COLO668 (cell line): ENCODE results near the gene ABCG1.

Experiments
- DNase-seq: peaks from one replicate; lab custom pipeline; 2025; ENCODE audit not compliant: unreplicated experiment; lab: John Stamatoyannopoulos, UW

The ABCG1 gene

GRCh38 chr21:42303443-42303842 lies 84.5 kb downstream of the ABCG1 start:
- DNase-seq, result no peak

GRCh38 chr21:42304556-42305454 lies 85.9 kb downstream of the ABCG1 start:
- DNase-seq, result no peak

DNA sequence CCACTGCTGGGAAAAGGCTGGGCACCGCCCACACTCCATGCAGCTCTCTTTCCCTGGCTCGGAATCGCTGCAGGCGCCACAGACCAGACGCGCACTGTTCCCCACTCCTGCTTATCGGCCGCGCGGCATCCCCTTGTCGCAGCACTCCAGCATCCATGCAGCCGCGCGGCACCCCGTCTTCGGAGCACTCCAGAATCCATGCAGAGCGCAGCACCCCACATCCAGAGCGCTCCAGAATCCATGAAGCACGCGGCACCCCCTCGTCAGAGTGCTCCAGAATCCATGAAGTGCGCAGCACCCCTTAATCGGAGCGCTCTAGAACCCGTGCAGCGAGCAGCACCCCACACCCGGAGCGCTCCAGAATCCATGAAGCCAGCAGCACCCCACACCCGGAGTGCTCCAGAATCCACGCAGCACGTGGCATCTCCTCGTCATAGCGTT lies 86.8 kb downstream of the ABCG1 start:
- DNase-seq, result no peak

- no peak for DNase-seq
Observed at GRCh38 chr21:42306366-42307035, 87.6 kb downstream of the ABCG1 start.

- no peak for DNase-seq
Observed at GRCh38 chr21:42307106-42307505, 88.2 kb downstream of the ABCG1 start.

- no peak for DNase-seq
Observed at GRCh38 chr21:42308161-42308913, 89.4 kb downstream of the ABCG1 start.

DNA sequence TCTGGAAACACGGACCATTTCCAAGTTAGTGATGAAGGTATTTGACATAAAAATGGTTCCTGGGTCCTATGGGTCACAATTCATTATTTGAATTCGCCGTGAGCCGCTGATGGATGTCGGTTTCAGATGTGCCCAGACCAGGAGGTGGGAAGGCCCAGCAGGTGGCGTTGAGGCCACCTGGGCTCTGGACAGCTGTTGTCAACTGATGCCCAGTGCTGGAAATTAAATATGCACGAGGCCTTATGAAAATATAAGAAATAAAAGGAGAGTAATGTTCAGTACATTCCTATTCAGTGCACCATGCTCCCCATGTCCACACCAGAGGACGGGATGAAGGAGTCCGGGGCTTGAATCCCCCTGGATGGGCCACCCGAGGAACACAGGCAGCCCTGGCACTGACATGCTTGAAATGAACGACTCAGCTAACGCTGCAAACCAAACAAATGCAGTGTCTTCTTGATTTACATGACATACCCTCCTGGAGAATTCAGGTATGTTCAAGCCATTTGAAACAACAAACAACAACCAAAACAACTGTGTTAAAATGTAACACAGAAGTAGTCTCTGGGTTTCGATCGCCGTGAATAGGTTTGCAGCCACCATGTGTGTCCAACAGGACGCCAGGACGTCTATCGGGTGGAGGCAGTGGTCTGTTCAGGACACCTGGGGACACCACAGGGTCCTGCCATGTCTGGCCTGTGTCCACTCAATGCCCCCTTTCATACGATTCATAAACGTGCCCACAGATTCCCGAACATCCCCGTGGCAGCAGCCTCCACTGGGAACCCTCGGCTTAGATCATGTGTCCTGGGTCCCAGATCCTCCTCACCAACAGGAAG lies 90.2 kb downstream of the ABCG1 start:
- peak; percentile 71 for DNase-seq

DNA sequence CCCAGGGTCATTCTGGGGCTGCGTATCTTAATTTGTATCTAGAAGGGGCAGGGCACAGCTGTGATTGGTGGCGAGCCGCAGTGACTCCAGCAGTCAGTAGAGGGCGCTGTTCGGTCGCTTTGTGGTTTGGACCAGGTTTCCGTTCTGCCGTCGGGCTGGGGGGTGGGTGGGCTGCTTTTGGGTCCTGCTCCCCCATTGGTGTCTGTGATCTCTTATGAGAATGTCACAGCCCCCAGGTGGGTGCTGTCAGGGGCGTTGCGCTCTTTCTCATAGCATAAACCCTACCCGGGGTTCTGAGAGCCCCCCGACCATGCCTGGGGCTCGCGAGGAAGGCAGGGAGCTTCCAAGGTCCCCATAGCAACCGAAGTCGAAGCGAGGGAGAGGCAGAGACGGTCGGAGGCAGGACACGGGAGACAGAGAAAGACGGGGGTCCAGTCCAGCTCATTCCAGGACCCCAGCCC lies 90.8 kb downstream of the ABCG1 start:
- peak; percentile 84 for DNase-seq

DNA sequence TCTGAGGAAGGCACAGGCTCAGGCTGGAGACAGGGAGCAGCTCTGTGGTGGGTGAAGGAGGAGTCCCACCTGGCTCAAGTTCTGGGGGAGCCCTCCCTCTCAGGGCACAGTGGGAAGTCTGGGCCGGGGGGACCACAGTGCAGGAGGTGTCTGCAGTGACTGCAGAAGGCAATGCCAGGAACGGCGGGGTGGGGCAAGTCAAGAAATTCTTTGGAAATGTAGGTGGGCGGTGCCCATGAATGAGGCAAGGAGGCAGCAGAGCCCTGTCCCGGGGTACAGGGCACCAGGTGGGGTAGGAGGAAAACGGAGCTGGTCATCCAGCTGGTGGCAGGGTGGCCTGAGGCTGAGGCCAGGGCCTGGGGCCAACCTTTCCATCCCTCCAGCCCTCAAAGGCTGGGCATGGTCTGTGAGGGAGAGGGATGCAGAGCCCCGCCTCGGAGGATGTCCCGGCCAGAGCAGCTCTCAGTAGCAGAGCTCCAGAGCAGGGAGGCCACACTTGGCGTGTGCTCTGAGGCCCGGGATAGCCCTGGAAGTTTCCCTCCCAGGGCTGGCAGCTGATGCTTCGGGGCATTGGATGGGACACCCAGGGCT lies 91.6 kb downstream of the ABCG1 start:
- DNase-seq, result no peak

- DNase-seq, result no peak
Observed at GRCh38 chr21:42311160-42311559, 92.2 kb downstream of the ABCG1 start.

- DNase-seq, result peak; percentile 35
Observed at GRCh38 chr21:42311816-42312625, 93.1 kb downstream of the ABCG1 start.

DNA sequence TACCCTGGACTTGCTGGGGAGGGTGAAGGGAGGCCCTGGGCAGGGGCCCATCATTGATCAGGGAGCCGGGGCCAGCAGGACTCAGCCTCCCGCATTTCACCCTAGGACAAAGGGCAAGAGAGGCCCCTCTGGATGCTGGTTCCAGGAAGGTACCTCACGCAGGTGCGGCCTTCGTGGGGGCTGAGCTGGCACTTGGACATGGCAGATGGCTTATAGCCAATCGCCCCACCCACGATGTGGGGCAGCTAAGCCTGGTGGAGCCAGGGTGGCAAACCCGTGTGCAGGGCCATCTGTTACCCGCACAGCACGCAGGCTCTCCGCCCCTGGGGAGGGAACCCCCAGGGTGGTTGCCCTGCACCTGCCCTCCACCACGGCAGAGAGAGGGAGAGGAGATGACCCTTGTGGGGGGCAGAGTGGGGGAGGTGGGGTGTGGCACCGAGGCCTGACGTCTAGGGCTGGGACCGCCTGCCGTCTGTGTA lies 93.7 kb downstream of the ABCG1 start:
- peak; percentile 82 for DNase-seq

DNA sequence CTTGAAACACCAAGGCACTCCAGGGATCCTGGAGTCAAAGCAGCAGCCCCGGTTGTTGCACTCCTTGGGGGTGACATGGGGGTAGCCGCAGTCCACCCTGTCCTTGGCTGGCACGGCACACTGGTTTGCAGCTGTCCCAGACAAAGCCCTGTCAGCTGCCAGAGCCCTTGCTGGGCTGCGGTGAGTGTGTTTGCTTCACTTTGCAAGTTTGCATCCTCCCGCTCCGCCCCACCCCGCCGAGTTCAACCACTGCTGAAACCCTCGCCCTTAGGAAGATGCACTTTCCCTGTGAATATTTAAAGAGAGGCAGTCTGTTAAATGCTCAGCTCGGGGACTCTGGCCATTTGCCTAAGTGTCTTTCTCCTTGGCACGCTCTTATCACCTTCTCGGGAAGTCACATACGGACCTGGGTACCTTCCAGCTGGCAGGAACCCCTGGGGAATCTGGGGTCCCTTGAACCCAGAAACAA lies 94.6 kb downstream of the ABCG1 start:
- DNase-seq, result peak; percentile 85

GRCh38 chr21:42314616-42315295 lies 95.8 kb downstream of the ABCG1 start:
- no peak for DNase-seq

GRCh38 chr21:42315296-42315891 lies 96.5 kb downstream of the ABCG1 start, which contains the start of gene TFF3:
TFF3 (minus strand) TSS chr21:42315409; CDS start chr21:42315374, 35 bp downstream.
- DNase-seq, result peak; percentile 97

- peak; percentile 92 for DNase-seq
Observed at GRCh38 chr21:42316891-42317290, 98.0 kb downstream of the ABCG1 start.

DNA sequence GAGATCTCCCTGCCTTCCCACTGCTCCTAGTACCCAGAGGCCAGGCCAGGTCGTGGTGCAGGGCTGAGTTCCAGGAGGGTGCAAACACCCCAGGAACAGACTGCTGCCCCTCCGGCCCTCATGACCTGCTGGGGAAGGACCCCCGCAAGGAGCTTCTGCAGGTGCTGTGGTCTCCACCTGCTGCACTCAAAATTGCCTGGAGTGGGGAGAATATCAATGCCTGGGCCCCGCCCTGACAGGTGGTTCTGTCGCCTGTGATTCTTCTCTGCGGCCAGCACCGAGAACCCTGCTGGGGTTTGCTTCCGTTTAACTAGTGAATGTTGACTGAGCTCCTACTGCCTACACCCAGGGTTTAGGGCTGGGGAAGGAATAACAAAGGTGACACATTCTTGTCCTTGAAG lies 98.4 kb downstream of the ABCG1 start:
- DNase-seq, result peak; percentile 90
